ENCODE results near the gene IBA57.

IBA57 gene

GRCh38 chr1:228157729-228158126 is 7.9 kb upstream of the IBA57 start:
- DNase-seq = no peak

GRCh38 chr1:228158151-228159007 is 7.2 kb upstream of the IBA57 start:
- DNase-seq = no peak

- no peak for DNase-seq
Observed at GRCh38 chr1:228159008-228159665, 6.5 kb upstream of the IBA57 start.

GRCh38 chr1:228160201-228160761 is 5.3 kb upstream of the IBA57 start:
- DNase-seq = no peak

GRCh38 chr1:228161362-228161761 is 4.2 kb upstream of the IBA57 start:
- DNase-seq = no peak

GRCh38 chr1:228161866-228162265 is 3.7 kb upstream of the IBA57 start:
- DNase-seq = no peak

- DNase-seq = no peak
Observed at GRCh38 chr1:228162286-228163006, 3.2 kb upstream of the IBA57 start.

- no peak for DNase-seq
Observed at GRCh38 chr1:228163007-228163753, 2.4 kb upstream of the IBA57 start.

GRCh38 chr1:228163776-228164519 is 1.7 kb upstream of the IBA57 start:
- DNase-seq = no peak

GRCh38 chr1:228164561-228165371 is 838 bp upstream of the IBA57 start:
- peak; percentile 27 for DNase-seq

GRCh38 chr1:228166170-228166936 is 749 bp downstream of the IBA57 start:
- DNase-seq = peak; percentile 25

- DNase-seq = no peak
Observed at GRCh38 chr1:228168563-228169270, 3.1 kb downstream of the IBA57 start.

GRCh38 chr1:228169345-228169744 is 3.7 kb downstream of the IBA57 start:
- DNase-seq = no peak

GRCh38 chr1:228170666-228171065 is 5.1 kb downstream of the IBA57 start:
- DNase-seq = no peak

GRCh38 chr1:228171221-228171891 is 5.8 kb downstream of the IBA57 start:
- DNase-seq = no peak

- DNase-seq = no peak
Observed at GRCh38 chr1:228172591-228173527, 7.3 kb downstream of the IBA57 start.

Measured in GF-D8 (cell line).